ENCODE results near the gene SLMAP. TPM values are rescaled to one million over a fixed set of nuclear protein-coding genes. Genes with fewer than 3 reads are reported as not detected.

The SLMAP gene
- polyA plus RNA-seq, 2 of the 4 experiments (the other 2 are of a cell fraction), result 15.2 to 33.1 TPM

DNA sequence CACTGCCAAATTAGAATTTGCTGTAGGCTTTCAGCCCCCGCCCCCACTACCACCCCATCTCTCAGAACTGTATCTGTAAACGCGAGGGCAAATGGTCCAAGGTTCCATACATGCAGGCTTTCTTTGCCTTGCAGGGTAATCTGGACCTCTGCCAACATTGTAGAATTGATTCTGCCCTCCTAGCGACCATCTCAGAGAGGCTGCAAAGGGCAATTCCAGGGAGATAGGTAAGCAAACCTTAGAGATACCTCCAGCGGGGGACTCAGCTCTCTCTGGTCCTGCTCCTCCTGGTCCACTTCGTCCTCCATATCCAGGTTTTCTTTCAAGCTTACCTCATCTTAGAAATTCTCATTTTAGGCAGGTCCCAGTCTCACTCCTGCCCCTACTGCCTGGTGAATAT, 64.4 kb downstream of the SLMAP start:
- POLR2A ChIA-PET, result no interaction called here
- FAIRE-seq, result no peak
- no peak for TF ChIP-seq FOSB (CRISPR knock-in tag; IDR thresholded peaks at IDR 0.05)
- TF ChIP-seq ZNF302 (CRISPR knock-in tag; IDR thresholded peaks at IDR 0.05), result no peak
- TF ChIP-seq NFE2L2 (conservative IDR thresholded peaks at IDR 0.05; ENCODE audit: low read length), result no peak
- TF ChIP-seq POLR2AphosphoS2 (conservative IDR thresholded peaks at IDR 0.05; ENCODE audit: low read length), result no peak
- no peak for TF ChIP-seq RNF2 (IDR thresholded peaks at IDR 0.05; ENCODE audit: borderline replicate concordance, low read depth)
- no peak for TF ChIP-seq NPAS2 (CRISPR knock-in tag; IDR thresholded peaks at IDR 0.05; ENCODE audit: borderline replicate concordance)
- TF ChIP-seq CHD4 (IDR thresholded peaks at IDR 0.05; ENCODE audit: borderline replicate concordance), result no peak
- TF ChIP-seq RAD21 (conservative IDR thresholded peaks at IDR 0.05 in 1 of 2, IDR thresholded peaks at IDR 0.05 in 1 of 2), result no peak
- no peak for TF ChIP-seq RARB (CRISPR knock-in tag; IDR thresholded peaks at IDR 0.05)
- TF ChIP-seq ZFP36 (IDR thresholded peaks at IDR 0.05; ENCODE audit: borderline replicate concordance, partially characterized antibody), result no peak
- no peak for TF ChIP-seq HMGXB4 (CRISPR knock-in tag; IDR thresholded peaks at IDR 0.05; ENCODE audit: borderline replicate concordance)
- TF ChIP-seq JUN (IDR thresholded peaks at IDR 0.05), result no peak
- TF ChIP-seq HOXB5 (CRISPR knock-in tag; IDR thresholded peaks at IDR 0.05), result no peak
- TF ChIP-seq TP53 (CRISPR knock-in tag; IDR thresholded peaks at IDR 0.05), result no peak
- H3K27ac ChIP-seq, result no peak overlapping the region
- no peak overlapping the region for H3K4me2 ChIP-seq
- H3K9me3 ChIP-seq, result no peaks in the 10 kb centered on the region
- WGBS (ENCODE audit: missing lambda C conversion rate), result 76% methylated on average over 6 of the region's 6 CpGs
- no peak for DNase-seq (ENCODE audit: low read depth in 1 of 2, low spot score in 1 of 2)
- ATAC-seq, result no peak
- no peak overlapping the region for H3K4me3 ChIP-seq
- H3K4me1 ChIP-seq, result peaks cover 39% of the 10 kb centered on the region
- CTCF ChIA-PET, result no interaction called here

DNA sequence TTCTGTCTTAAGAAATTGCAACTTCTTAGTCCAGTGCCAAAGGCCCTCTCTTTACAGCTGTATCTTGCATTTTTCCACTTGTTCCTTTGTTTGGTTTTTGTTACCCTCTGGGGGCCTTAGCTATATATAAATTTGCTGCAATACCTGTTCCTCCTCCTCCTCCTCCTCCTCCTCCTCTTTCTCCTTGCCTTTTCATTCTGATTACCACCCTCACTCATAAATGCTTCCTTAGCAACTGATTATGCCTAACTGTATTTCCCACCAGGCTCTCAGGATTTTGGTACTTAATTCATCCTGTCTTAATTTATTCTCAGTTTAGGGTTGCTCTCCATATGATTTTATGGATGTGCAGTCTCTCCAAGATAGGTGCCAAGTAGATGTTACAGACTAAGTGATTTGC, 65.7 kb downstream of the SLMAP start:
- ATAC-seq, result no peak
- POLR2A ChIA-PET, result no interaction called here
- TF ChIP-seq, protein P1, sequence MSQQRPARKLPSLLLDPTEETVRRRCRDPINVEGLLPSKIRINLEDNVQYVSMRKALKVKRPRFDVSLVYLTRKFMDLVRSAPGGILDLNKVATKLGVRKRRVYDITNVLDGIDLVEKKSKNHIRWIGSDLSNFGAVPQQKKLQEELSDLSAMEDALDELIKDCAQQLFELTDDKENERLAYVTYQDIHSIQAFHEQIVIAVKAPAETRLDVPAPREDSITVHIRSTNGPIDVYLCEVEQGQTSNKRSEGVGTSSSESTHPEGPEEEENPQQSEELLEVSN (IDR thresholded peaks at IDR 0.05; ENCODE audit: borderline replicate concordance, low read depth), result no peak
- no peak for TF ChIP-seq CBX2 (IDR thresholded peaks at IDR 0.05; ENCODE audit: borderline replicate concordance, low read depth)
- TF ChIP-seq EHMT2 (IDR thresholded peaks at IDR 0.05; ENCODE audit: low read depth), result no peak
- TF ChIP-seq ELK1 (IDR thresholded peaks at IDR 0.05; ENCODE audit: low read depth, low read length), result no peak
- no peak for TF ChIP-seq MAZ (IDR thresholded peaks at IDR 0.05; ENCODE audit: borderline replicate concordance, low read depth, low read length)
- no peak for TF ChIP-seq CHD2 (IDR thresholded peaks at IDR 0.05; ENCODE audit: low read length, partially characterized antibody)
- TF ChIP-seq EP300 (IDR thresholded peaks at IDR 0.05), result no peak
- TF ChIP-seq ZSCAN20 (CRISPR knock-in tag; IDR thresholded peaks at IDR 0.05), result no peak
- TF ChIP-seq FOSB (CRISPR knock-in tag; IDR thresholded peaks at IDR 0.05), result no peak
- no peak for TF ChIP-seq ESRRA (IDR thresholded peaks at IDR 0.05; ENCODE audit: borderline replicate concordance, low read length)
- TF ChIP-seq, protein P2, sequence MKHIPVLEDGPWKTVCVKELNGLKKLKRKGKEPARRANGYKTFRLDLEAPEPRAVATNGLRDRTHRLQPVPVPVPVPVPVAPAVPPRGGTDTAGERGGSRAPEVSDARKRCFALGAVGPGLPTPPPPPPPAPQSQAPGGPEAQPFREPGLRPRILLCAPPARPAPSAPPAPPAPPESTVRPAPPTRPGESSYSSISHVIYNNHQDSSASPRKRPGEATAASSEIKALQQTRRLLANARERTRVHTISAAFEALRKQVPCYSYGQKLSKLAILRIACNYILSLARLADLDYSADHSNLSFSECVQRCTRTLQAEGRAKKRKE (CRISPR knock-in tag; IDR thresholded peaks at IDR 0.05; ENCODE audit: low read depth), result no peak
- no peak for TF ChIP-seq POLR2A (IDR thresholded peaks at IDR 0.05; ENCODE audit: low read length)
- no peak for TF ChIP-seq RFX5 (IDR thresholded peaks at IDR 0.05)

More for the DNA sequence above, 65.7 kb downstream of the SLMAP start:
- Histone ChIP-seq H3K4me2 (peak overlapping the region; percentile 51), H3K4me3 (no peak overlapping the region), H3K9me3 (no peaks in the 10 kb centered on the region), H3K27ac (no peak overlapping the region), H3K4me1 (peaks cover 44% of the 10 kb centered on the region)
- no peak for FAIRE-seq
- CTCF ChIA-PET, result interaction anchor here (0.5 to 0.6 kb wide), 2 partner anchors 16 to 458 kb away, joined by 3 read pairs; no protein-coding TSS in a partner anchor
- no peak for DNase-seq (ENCODE audit: low read depth in 1 of 2, low spot score in 1 of 2)
